HepG2 (cell line): Measurements from ENCODE around the gene CEP57L1. TPM values are rescaled to one million over a fixed set of nuclear protein-coding genes. Genes with fewer than 3 reads are reported as not detected.
A peak's percentile ranks its signal among the peaks of the same experiment; 100 is the strongest.

Experiments
- DRAP1 ChIP-seq: IDR thresholded peaks from 2 replicates; pipeline ENCODE4 v1.6.1; 2016; ENCODE audit warnings: missing genetic modification reagents, missing compliant biosample characterization
- ELF3 ChIP-seq: IDR thresholded peaks from 2 replicates; pipeline ENCODE4 v1.6.1; 2016; ENCODE audit warnings: missing genetic modification reagents, missing compliant biosample characterization
- KDM2A ChIP-seq: sonication (generic); formaldehyde crosslinking; IDR thresholded peaks from 2 replicates; pipeline ENCODE4 v1.4.0; 2020; ENCODE audit warnings: low read depth, missing genetic modification reagents, borderline replicate concordance
- NR0B2 ChIP-seq: sonication (generic); formaldehyde crosslinking; IDR thresholded peaks from 2 replicates; pipeline ENCODE4 v1.4.0; 2020; ENCODE audit warnings: mild to moderate bottlenecking, missing genetic modification reagents
- PATZ1 ChIP-seq: sonication (generic); formaldehyde crosslinking; IDR thresholded peaks from 2 replicates; pipeline ENCODE4 v1.4.0; 2020; ENCODE audit warnings: missing genetic modification reagents
- RERE ChIP-seq: IDR thresholded peaks from 2 replicates; pipeline ENCODE4 v1.6.1; 2016; ENCODE audit warnings: low read depth, missing genetic modification reagents, missing compliant biosample characterization
- RXRA ChIP-seq: sonication (generic); formaldehyde crosslinking; IDR thresholded peaks from 2 replicates; pipeline ENCODE4 v1.5.1; 2020; ENCODE audit warnings: missing genetic modification reagents
- SALL2 ChIP-seq: sonication (generic); formaldehyde crosslinking; IDR thresholded peaks from 2 replicates; pipeline ENCODE4 v1.8.1; 2023; ENCODE audit warnings: mild to moderate bottlenecking, missing genetic modification reagents, inconsistent platforms
- SRF ChIP-seq: IDR thresholded peaks from 2 replicates; pipeline ENCODE4 v1.6.1; 2011; ENCODE audit warnings: mild to moderate bottlenecking, low read depth, low read length, moderate library complexity
- U2AF2 ChIP-seq: fragments of 200-400 bp; formaldehyde crosslinking; IDR thresholded peaks from 2 replicates; pipeline ENCODE4 v1.6.1; 2017; ENCODE audit warnings: low read depth, mild to moderate bottlenecking, low read length
- ZFP82 ChIP-seq: sonication (generic); formaldehyde crosslinking; IDR thresholded peaks from 2 replicates; pipeline ENCODE4 v1.5.1; 2020; ENCODE audit warnings: mild to moderate bottlenecking, missing genetic modification reagents, borderline replicate concordance
- ZNF10 ChIP-seq: sonication (generic); formaldehyde crosslinking; IDR thresholded peaks from 2 replicates; pipeline ENCODE4 v1.4.0; 2020; ENCODE audit warnings: mild to moderate bottlenecking, low read depth, missing genetic modification reagents, borderline replicate concordance
- ZNF256 ChIP-seq: sonication (generic); formaldehyde crosslinking; conservative IDR thresholded peaks from 2 replicates; pipeline ENCODE4 v1.4.0; 2020; ENCODE audit warnings: missing genetic modification reagents
- ZNF362 ChIP-seq: sonication (generic); formaldehyde crosslinking; IDR thresholded peaks from 2 replicates; pipeline ENCODE4 v1.4.0; 2020; ENCODE audit warnings: missing genetic modification reagents, mild to moderate bottlenecking, borderline replicate concordance
- ZNF367 ChIP-seq: sonication (generic); formaldehyde crosslinking; IDR thresholded peaks from 2 replicates; pipeline ENCODE4 v1.4.0; 2020; ENCODE audit warnings: missing genetic modification reagents, borderline replicate concordance
- ZNF460 ChIP-seq: sonication (generic); formaldehyde crosslinking; IDR thresholded peaks from 2 replicates; pipeline ENCODE4 v1.5.1; 2020; ENCODE audit warnings: missing genetic modification reagents, mild to moderate bottlenecking, borderline replicate concordance
- ZNF558 ChIP-seq: sonication (generic); formaldehyde crosslinking; IDR thresholded peaks from 2 replicates; pipeline ENCODE4 v1.9.0; 2022; ENCODE audit warnings: mild to moderate bottlenecking, missing genetic modification reagents, borderline replicate concordance
- ZNF747 ChIP-seq: sonication (generic); formaldehyde crosslinking; IDR thresholded peaks from 2 replicates; pipeline ENCODE4 v1.8.1; 2023; ENCODE audit warnings: missing genetic modification reagents, mild to moderate bottlenecking, borderline replicate concordance
- ZNF878 ChIP-seq: sonication (generic); formaldehyde crosslinking; IDR thresholded peaks from 2 replicates; pipeline ENCODE4 v1.8.1; 2023; ENCODE audit warnings: mild to moderate bottlenecking, missing genetic modification reagents, moderate library complexity
- polyA plus RNA-seq, 8 experiments: library from polyadenylated mRNA; depleted of rRNA in 3 of 8; stranded (reverse) in 7 of 8; unstranded in 1 of 8; fragments of >200 nt; fragmentation: Illumina TruSeq in 4 of 8; extraction: Trizol in 4 of 8; gene quantifications; 2 replicates each; pipeline versions ENCODE4 v1.2.1 to v1.2.3, GENCODE V29; 2011 to 2016; ENCODE audit warnings: low read depth in 4 of 8, missing spikeins in 1 of 8, mixed read lengths in 1 of 8; ENCODE audit not compliant: insufficient read depth in 1 of 8
- total RNA-seq, 5 experiments: library from RNA; depleted of rRNA; stranded (reverse); fragments of >200 nt; fragmentation: Illumina TruSeq; extraction: Trizol; gene quantifications; 2 replicates each; pipeline ENCODE4 v1.2.3, GENCODE V29; 2016; ENCODE audit warnings: low read depth in 1 of 5

CEP57L1 gene
- total and polyA plus RNA-seq, 2 of the 13 experiments (the other 11 are each of a cell fraction or from before 2014, with no cell fraction given) = 7.7 to 15.5 TPM

- TF ChIP-seq NR0B2 (CRISPR knock-in tag) (peak; percentile 57), SRF (no peak), ZNF256 (no peak), RERE (peak; percentile 1; the same call in 1 of the 2 replicates), ELF3 (CRISPR knock-in tag) (peak; percentile 38), KDM2A (peak; percentile 74; the same call in 1 of the 2 replicates), U2AF2 (no peak), PATZ1 (peak; percentile 43; the same call in 1 of the 2 replicates), ZNF362 (CRISPR knock-in tag) (peak; percentile 49; the same call in 1 of the 2 replicates), ZNF558 (CRISPR knock-in tag) (no peak), ZFP82 (CRISPR knock-in tag) (peak; percentile 18; the same call in 1 of the 2 replicates), ZNF878 (CRISPR knock-in tag) (no peak), ZNF367 (peak; percentile 18; the same call in 1 of the 2 replicates), RXRA (CRISPR knock-in tag) (peak; percentile 39; the same call in 1 of the 2 replicates), ZNF10 (CRISPR knock-in tag) (no peak), DRAP1 (CRISPR knock-in tag) (peak; percentile 55), ZNF460 (no peak; the same call in 1 of the 2 replicates), SALL2 (CRISPR knock-in tag) (peak; percentile 60; the same call in 1 of the 2 replicates), ZNF747 (CRISPR knock-in tag) (peak; percentile 78; the same call in 1 of the 2 replicates)
These were observed 781 bp upstream of the CEP57L1 start, which contains the start of gene SESN1 (continued) for GRCh38 chr6:109094416-109095035.
